H9 (cell line): Measurements from ENCODE around the gene DENND5A. TPM values are rescaled to one million over a fixed set of nuclear protein-coding genes. Genes with fewer than 3 reads are reported as not detected.

Experiments used
- DNase-seq: peaks from one replicate; pipeline ENCODE4 v3.0.0-alpha.2; 2017
- H2AFZ ChIP-seq: one replicate; pipeline ENCODE4 v1.6.1; 2013; ENCODE audit warnings: mild to moderate bottlenecking, low read length, control low read depth, moderate library complexity
- H2AK5ac ChIP-seq: 2 replicates; pipeline ENCODE4 v1.6.1; 2013; ENCODE audit warnings: low read length, control low read depth, mixed read lengths; ENCODE audit not compliant: insufficient read length
- H2BK120ac ChIP-seq: one replicate; pipeline ENCODE4 v1.6.1; 2013; ENCODE audit warnings: low read depth, mild to moderate bottlenecking, low read length, control low read depth, inconsistent platforms; ENCODE audit not compliant: poor library complexity, severe bottlenecking
- H2BK12ac ChIP-seq: 2 replicates; pipeline ENCODE4 v1.6.1; 2013; ENCODE audit warnings: low read length, control low read depth, mixed read lengths, low read depth; ENCODE audit not compliant: insufficient read length
- H2BK15ac ChIP-seq: 2 replicates; pipeline ENCODE4 v1.6.1; 2013; ENCODE audit warnings: low read depth, low read length, control low read depth
- H2BK20ac ChIP-seq: one replicate; pipeline ENCODE4 v1.6.1; 2013; ENCODE audit warnings: low read depth, mild to moderate bottlenecking, low read length, control low read depth, inconsistent platforms; ENCODE audit not compliant: poor library complexity, severe bottlenecking
- H2BK5ac ChIP-seq: 2 replicates; pipeline ENCODE4 v1.6.1; 2013; ENCODE audit warnings: low read length, control low read depth, mixed read lengths; ENCODE audit not compliant: insufficient read length
- H3K14ac ChIP-seq: 2 replicates; pipeline ENCODE4 v1.6.1; 2013; ENCODE audit warnings: low read length, control low read depth; ENCODE audit not compliant: insufficient read depth
- H3K18ac ChIP-seq: 2 replicates; pipeline ENCODE4 v1.6.1; 2013; ENCODE audit warnings: low read depth, mild to moderate bottlenecking, mixed read lengths, low read length, control low read depth; ENCODE audit not compliant: insufficient read length
- H3K23ac ChIP-seq: 2 replicates; pipeline ENCODE4 v1.6.1; 2013; ENCODE audit warnings: low read length, control low read depth, mixed read lengths, low read depth; ENCODE audit not compliant: insufficient read length
- H3K23me2 ChIP-seq: 2 replicates; pipeline ENCODE4 v1.6.1; 2013; ENCODE audit warnings: low read depth, mild to moderate bottlenecking, mixed read lengths, low read length, control low read depth; ENCODE audit not compliant: insufficient read length, poor library complexity, severe bottlenecking
- H3K27ac ChIP-seq: 2 replicates; pipeline ENCODE4 v1.5.1; 2013; ENCODE audit warnings: low read length, control low read depth, mixed read lengths, low read depth; ENCODE audit not compliant: insufficient read length
- H3K27me3 ChIP-seq: 2 replicates; pipeline ENCODE4 v1.6.1; 2013; ENCODE audit warnings: low read length, control low read depth, inconsistent platforms; ENCODE audit not compliant: insufficient read depth
- H3K4ac ChIP-seq: 2 replicates; pipeline ENCODE4 v1.6.1; 2013; ENCODE audit warnings: low read depth, mild to moderate bottlenecking, control low read depth, inconsistent platforms, low read length, moderate library complexity
- H3K4me1 ChIP-seq: 2 replicates; pipeline ENCODE4 v1.6.1; 2013; ENCODE audit warnings: low read length, control low read depth, inconsistent platforms; ENCODE audit not compliant: insufficient read depth
- H3K4me2 ChIP-seq: 2 replicates; pipeline ENCODE4 v1.6.1; 2013; ENCODE audit warnings: low read length, control low read depth, mixed read lengths; ENCODE audit not compliant: insufficient read length, insufficient read depth
- H3K56ac ChIP-seq: 2 replicates; pipeline ENCODE4 v1.6.1; 2013; ENCODE audit warnings: low read depth, mild to moderate bottlenecking, mixed read lengths, low read length, control low read depth; ENCODE audit not compliant: insufficient read length
- H3K79me1 ChIP-seq: 2 replicates; pipeline ENCODE4 v1.6.1; 2013; ENCODE audit warnings: low read depth, mild to moderate bottlenecking, moderate library complexity, low read length, control low read depth, inconsistent platforms; ENCODE audit not compliant: insufficient read depth, poor library complexity, severe bottlenecking
- H3K79me2 ChIP-seq: 2 replicates; pipeline ENCODE4 v1.6.1; 2013; ENCODE audit warnings: low read length, control low read depth, inconsistent platforms; ENCODE audit not compliant: insufficient read depth
- H3K9ac ChIP-seq: 2 replicates; pipeline ENCODE4 v1.6.1; 2013; ENCODE audit warnings: low read length, control low read depth, mixed read lengths; ENCODE audit not compliant: insufficient read length; ENCODE audit errors: extremely low read depth
- H3K9me3 ChIP-seq: one replicate; pipeline ENCODE4 v1.6.1; 2013; ENCODE audit warnings: low read depth, low read length, inconsistent platforms; ENCODE audit not compliant: control insufficient read depth
- H3T11ph ChIP-seq: one replicate; pipeline ENCODE4 v1.6.1; 2013; ENCODE audit warnings: mild to moderate bottlenecking, low read length, control low read depth, inconsistent platforms
- H4K20me1 ChIP-seq: one replicate; pipeline ENCODE4 v1.6.1; 2013; ENCODE audit not compliant: control insufficient read depth, insufficient read length, insufficient read depth
- H4K5ac ChIP-seq: 2 replicates; pipeline ENCODE4 v1.6.1; 2013; ENCODE audit warnings: low read depth, mild to moderate bottlenecking, mixed read lengths, low read length, control low read depth; ENCODE audit not compliant: insufficient read length
- H4K8ac ChIP-seq: replicated peaks from 2 replicates; pipeline ENCODE4 v1.6.1; 2013; ENCODE audit warnings: low read length, control low read depth, mixed read lengths, low read depth; ENCODE audit not compliant: insufficient read length
- H4K91ac ChIP-seq: 2 replicates; pipeline ENCODE4 v1.6.1; 2013; ENCODE audit warnings: low read depth, mild to moderate bottlenecking, moderate library complexity, mixed read lengths, low read length, control low read depth; ENCODE audit not compliant: insufficient read length
- H3K27ac Mint-ChIP-seq, 3 experiments: 2 replicates in 2 of 3; 3 replicates in 1 of 3; pipeline ENCODE4 v1.8.0; 2020 to 2021; ENCODE audit warnings: mixed read lengths in 3 of 3, mild to moderate bottlenecking in 1 of 3, moderate library complexity in 1 of 3
- H3K27me3 Mint-ChIP-seq: 2 replicates; pipeline ENCODE4 v1.8.0; 2021; ENCODE audit warnings: low read depth, mild to moderate bottlenecking, moderate library complexity, mixed read lengths
- H3K36me3 Mint-ChIP-seq, 3 experiments: 2 replicates in 2 of 3; 3 replicates in 1 of 3; pipeline ENCODE4 v1.8.0; 2020 to 2021; ENCODE audit warnings: low read depth in 3 of 3, mixed read lengths in 3 of 3; ENCODE audit not compliant: insufficient read depth in 1 of 3
- H3K4me1 Mint-ChIP-seq, 2 experiments: 2 replicates each; pipeline ENCODE4 v1.8.0; 2020; ENCODE audit warnings: mixed read lengths in 2 of 2
- H3K4me3 Mint-ChIP-seq, 2 experiments: 2 replicates in 1 of 2; 3 replicates in 1 of 2; pipeline ENCODE4 v1.8.0; 2020 to 2021; ENCODE audit warnings: mild to moderate bottlenecking in 2 of 2, mixed read lengths in 2 of 2, moderate library complexity in 1 of 2
- H3K9me3 Mint-ChIP-seq, 2 experiments: 2 replicates in 1 of 2; 3 replicates in 1 of 2; pipeline ENCODE4 v1.8.0; 2020; ENCODE audit warnings: mild to moderate bottlenecking in 2 of 2, mixed read lengths in 2 of 2, moderate library complexity in 1 of 2
- WGBS: extraction: QIAGEN DNeasy Blood & Tissue Kit; methylation state at CpG from one replicate; pipeline ENCODE4 v1.1.7; 2013; ENCODE audit warnings: missing lambda C conversion rate, low lambda C conversion rate, mixed read lengths; ENCODE audit not compliant: insufficient read length; ENCODE audit errors: extremely low coverage; 5-methylcytosine and 5-hydroxymethylcytosine counted together
- total RNA-seq: library from RNA; stranded (reverse); gene quantifications from 2 replicates; pipeline ENCODE4 v1.2.1, GENCODE V29; 2021
- TF ChIP-seq, protein P1 (sequence below): fragments of 200-600 bp; sonication (generic); conservative IDR thresholded peaks from 3 replicates; pipeline ENCODE4 v1.8.0; 2021; ENCODE audit warnings: antibody characterized with exemption, mild to moderate bottlenecking

The DENND5A gene
- total RNA-seq, 1 experiment from 2014 or later = 59.6 TPM

DNA sequence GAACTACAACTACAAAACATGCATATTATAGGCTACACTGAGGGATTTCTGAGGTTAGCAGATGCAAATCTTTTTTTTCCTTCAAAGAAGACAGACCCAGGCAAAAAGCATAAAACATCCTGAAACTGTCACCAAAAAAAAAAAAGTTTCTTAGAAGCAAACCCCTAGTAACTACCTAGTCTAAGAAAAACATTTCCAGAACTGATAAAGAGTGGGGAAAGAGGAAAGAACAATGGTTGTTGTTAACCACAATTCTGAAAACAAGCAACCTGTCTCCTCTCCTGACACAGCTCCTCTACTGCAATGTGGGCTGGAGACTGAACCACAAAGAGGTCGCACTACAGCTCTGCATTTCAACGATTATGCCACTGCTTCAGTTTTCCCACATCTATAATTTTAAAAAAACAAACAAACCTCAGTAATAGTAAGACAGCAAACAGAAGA, 15.0 kb downstream of the DENND5A start:
- no peak overlapping the region for H2BK5ac ChIP-seq
- H4K5ac ChIP-seq = no peak overlapping the region
- H3K4me3 Mint-ChIP-seq = no peak overlapping the region
- peaks cover 17 to 22% of the 10 kb centered on the region in 2 experiments for H3K4me1 Mint-ChIP-seq
- H3T11ph ChIP-seq = no peak overlapping the region
- peaks cover 0 to 18% (median 5%) of the 10 kb centered on the region in 3 experiments; a peak in 6 of 7 replicates for H3K36me3 Mint-ChIP-seq
- no peaks in the 10 kb centered on the region for H3K27me3 Mint-ChIP-seq
- H3K14ac ChIP-seq = no peak overlapping the region
- no peak overlapping the region for H2AK5ac ChIP-seq
- no peak overlapping the region for H3K56ac ChIP-seq
- peaks cover 2% of the 10 kb centered on the region for H3K79me1 ChIP-seq
- no peaks in the 10 kb centered on the region for H3K9me3 Mint-ChIP-seq
- no peak overlapping the region for H2BK12ac ChIP-seq
- H3K4me1 ChIP-seq = no peaks in the 10 kb centered on the region
- H4K8ac ChIP-seq = no peak overlapping the region
- no peak overlapping the region for H3K4me2 ChIP-seq
- no peak overlapping the region for H3K23ac ChIP-seq
- no peak overlapping the region for H2BK120ac ChIP-seq
- H3K4ac ChIP-seq = no peak overlapping the region
- no peaks in the 10 kb centered on the region for H3K9me3 ChIP-seq
- H3K9ac ChIP-seq = no peak overlapping the region
- no peaks in the 10 kb centered on the region for H4K20me1 ChIP-seq
- no peaks in the 10 kb centered on the region for H3K23me2 ChIP-seq
- no peak overlapping the region for H3K27ac ChIP-seq
- no peak overlapping the region for H2AFZ ChIP-seq
- no peak for DNase-seq
- peak overlapping the region in 2 of 3 experiments; percentile 90 to 92; a peak in 5 of 7 replicates for H3K27ac Mint-ChIP-seq
- WGBS = no CpG with 5 or more reads among the region's 2 CpGs
- H3K18ac ChIP-seq = no peak overlapping the region
- H4K91ac ChIP-seq = no peak overlapping the region
- TF ChIP-seq, protein P1, sequence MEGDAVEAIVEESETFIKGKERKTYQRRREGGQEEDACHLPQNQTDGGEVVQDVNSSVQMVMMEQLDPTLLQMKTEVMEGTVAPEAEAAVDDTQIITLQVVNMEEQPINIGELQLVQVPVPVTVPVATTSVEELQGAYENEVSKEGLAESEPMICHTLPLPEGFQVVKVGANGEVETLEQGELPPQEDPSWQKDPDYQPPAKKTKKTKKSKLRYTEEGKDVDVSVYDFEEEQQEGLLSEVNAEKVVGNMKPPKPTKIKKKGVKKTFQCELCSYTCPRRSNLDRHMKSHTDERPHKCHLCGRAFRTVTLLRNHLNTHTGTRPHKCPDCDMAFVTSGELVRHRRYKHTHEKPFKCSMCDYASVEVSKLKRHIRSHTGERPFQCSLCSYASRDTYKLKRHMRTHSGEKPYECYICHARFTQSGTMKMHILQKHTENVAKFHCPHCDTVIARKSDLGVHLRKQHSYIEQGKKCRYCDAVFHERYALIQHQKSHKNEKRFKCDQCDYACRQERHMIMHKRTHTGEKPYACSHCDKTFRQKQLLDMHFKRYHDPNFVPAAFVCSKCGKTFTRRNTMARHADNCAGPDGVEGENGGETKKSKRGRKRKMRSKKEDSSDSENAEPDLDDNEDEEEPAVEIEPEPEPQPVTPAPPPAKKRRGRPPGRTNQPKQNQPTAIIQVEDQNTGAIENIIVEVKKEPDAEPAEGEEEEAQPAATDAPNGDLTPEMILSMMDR = no peak
- no peaks in the 10 kb centered on the region for H3K27me3 ChIP-seq
- no peak overlapping the region for H2BK20ac ChIP-seq
- no peak overlapping the region for H2BK15ac ChIP-seq
- peaks cover 11% of the 10 kb centered on the region; the same call in 1 of the 2 replicates for H3K79me2 ChIP-seq
